ENCODE measurements around the gene PIP5K1A.

The PIP5K1A gene

GRCh38 chr1:151198254-151199127, at the start of gene PIP5K1A (continued):
- TF ChIP-seq PRDM10 (tag by site-specific recombination; IDR thresholded peaks at IDR 0.05) = peak; percentile 97
- TF ChIP-seq ZNF510 (tag by site-specific recombination; IDR thresholded peaks at IDR 0.05; ENCODE audit: insufficient replicate concordance) = no peak
- no peak for TF ChIP-seq HOXA7 (CRISPR knock-in tag; IDR thresholded peaks at IDR 0.05; ENCODE audit: borderline replicate concordance)
- TF ChIP-seq MEIS1 (CRISPR knock-in tag; IDR thresholded peaks at IDR 0.05; ENCODE audit: borderline replicate concordance) = no peak
- no peak for TF ChIP-seq ZNF433 (tag by site-specific recombination; IDR thresholded peaks at IDR 0.05; ENCODE audit: low read depth)
- TF ChIP-seq PRDM4 (tag by site-specific recombination; IDR thresholded peaks at IDR 0.05) = no peak
- TF ChIP-seq ZNF768 (tag by site-specific recombination; IDR thresholded peaks at IDR 0.05) = no peak
- TF ChIP-seq ZNF518A (tag by site-specific recombination; conservative IDR thresholded peaks at IDR 0.05; ENCODE audit: low read depth) = no peak
- TF ChIP-seq ZSCAN30 (tag by site-specific recombination; IDR thresholded peaks at IDR 0.05) = peak; percentile 66; the same call in 1 of the 2 replicates
- no peak for TF ChIP-seq ZNF175 (tag by site-specific recombination; IDR thresholded peaks at IDR 0.05)
- no peak for TF ChIP-seq ZNF140 (tag by site-specific recombination; IDR thresholded peaks at IDR 0.05)
- no peak for TF ChIP-seq ZNF404 (tag by site-specific recombination; IDR thresholded peaks at IDR 0.05)
- TF ChIP-seq ZBTB8A (tag by site-specific recombination; IDR thresholded peaks at IDR 0.05) = 0 out of 2 replicates have a peak, but pooled peaks have one; percentile 5
- TF ChIP-seq ZNF223 (tag by site-specific recombination; IDR thresholded peaks at IDR 0.05) = no peak; the same call in 1 of the 2 replicates
- no peak; the same call in none of the 2 replicates for TF ChIP-seq ZNF629 (tag by site-specific recombination; IDR thresholded peaks at IDR 0.05)
- no peak for TF ChIP-seq KLF7 (tag by site-specific recombination; IDR thresholded peaks at IDR 0.05; ENCODE audit: borderline replicate concordance)
- no peak for TF ChIP-seq ZNF155 (tag by site-specific recombination; IDR thresholded peaks at IDR 0.05)
- no peak; the same call in none of the 2 replicates for TF ChIP-seq ZNF580 (tag by site-specific recombination; IDR thresholded peaks at IDR 0.05)
- TF ChIP-seq ZNF449 (tag by site-specific recombination; IDR thresholded peaks at IDR 0.05) = peak; percentile 87
- no peak for TF ChIP-seq ZNF274 (IDR thresholded peaks at IDR 0.05; ENCODE audit: low read length)
- TF ChIP-seq ZNF274 (tag by site-specific recombination; IDR thresholded peaks at IDR 0.05; ENCODE audit: borderline replicate concordance) = no peak
- peak; percentile 20; the same call in 1 of the 2 replicates for TF ChIP-seq ZNF2 (tag by site-specific recombination; IDR thresholded peaks at IDR 0.05)
- TF ChIP-seq ZNF366 (tag by site-specific recombination; conservative IDR thresholded peaks at IDR 0.05) = peak; percentile 74
- TF ChIP-seq ZSCAN5A (tag by site-specific recombination; IDR thresholded peaks at IDR 0.05) = no peak
